ENCODE results near the gene FAT1. TPM values are rescaled to one million over a fixed set of nuclear protein-coding genes. Genes with fewer than 3 reads are reported as not detected.
"Not testable (repeated sequence)": the region's sequence is repeated elsewhere in the genome, so short reads cannot be mapped to it uniquely, and the experiment has no call there.

Gene FAT1
- total RNA-seq, 1 experiment from 2014 or later = 172 TPM

GRCh38 chr4:186762361-186762760 is 38.7 kb upstream of the FAT1 start (continued):
- TF ChIP-seq USF2 (CRISPR knock-in tag; IDR thresholded peaks at IDR 0.05) (no peak), ATF3 (CRISPR knock-in tag; conservative IDR thresholded peaks at IDR 0.05) (no peak), NR3C1 (CRISPR knock-in tag; conservative IDR thresholded peaks at IDR 0.05; ENCODE audit: low read depth) (no peak), MYBL2 (CRISPR knock-in tag; IDR thresholded peaks at IDR 0.05) (no peak), KAT7 (CRISPR knock-in tag; IDR thresholded peaks at IDR 0.05; ENCODE audit: borderline replicate concordance) (no peak), ELF4 (CRISPR knock-in tag; IDR thresholded peaks at IDR 0.05; ENCODE audit: low read depth) (no peak), ZSCAN18 (CRISPR knock-in tag; IDR thresholded peaks at IDR 0.05) (no peak)
- TF ChIP-seq, protein P1, sequence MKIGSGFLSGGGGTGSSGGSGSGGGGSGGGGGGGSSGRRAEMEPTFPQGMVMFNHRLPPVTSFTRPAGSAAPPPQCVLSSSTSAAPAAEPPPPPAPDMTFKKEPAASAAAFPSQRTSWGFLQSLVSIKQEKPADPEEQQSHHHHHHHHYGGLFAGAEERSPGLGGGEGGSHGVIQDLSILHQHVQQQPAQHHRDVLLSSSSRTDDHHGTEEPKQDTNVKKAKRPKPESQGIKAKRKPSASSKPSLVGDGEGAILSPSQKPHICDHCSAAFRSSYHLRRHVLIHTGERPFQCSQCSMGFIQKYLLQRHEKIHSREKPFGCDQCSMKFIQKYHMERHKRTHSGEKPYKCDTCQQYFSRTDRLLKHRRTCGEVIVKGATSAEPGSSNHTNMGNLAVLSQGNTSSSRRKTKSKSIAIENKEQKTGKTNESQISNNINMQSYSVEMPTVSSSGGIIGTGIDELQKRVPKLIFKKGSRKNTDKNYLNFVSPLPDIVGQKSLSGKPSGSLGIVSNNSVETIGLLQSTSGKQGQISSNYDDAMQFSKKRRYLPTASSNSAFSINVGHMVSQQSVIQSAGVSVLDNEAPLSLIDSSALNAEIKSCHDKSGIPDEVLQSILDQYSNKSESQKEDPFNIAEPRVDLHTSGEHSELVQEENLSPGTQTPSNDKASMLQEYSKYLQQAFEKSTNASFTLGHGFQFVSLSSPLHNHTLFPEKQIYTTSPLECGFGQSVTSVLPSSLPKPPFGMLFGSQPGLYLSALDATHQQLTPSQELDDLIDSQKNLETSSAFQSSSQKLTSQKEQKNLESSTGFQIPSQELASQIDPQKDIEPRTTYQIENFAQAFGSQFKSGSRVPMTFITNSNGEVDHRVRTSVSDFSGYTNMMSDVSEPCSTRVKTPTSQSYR (CRISPR knock-in tag; IDR thresholded peaks at IDR 0.05) = no peak
- TF ChIP-seq, protein P2, sequence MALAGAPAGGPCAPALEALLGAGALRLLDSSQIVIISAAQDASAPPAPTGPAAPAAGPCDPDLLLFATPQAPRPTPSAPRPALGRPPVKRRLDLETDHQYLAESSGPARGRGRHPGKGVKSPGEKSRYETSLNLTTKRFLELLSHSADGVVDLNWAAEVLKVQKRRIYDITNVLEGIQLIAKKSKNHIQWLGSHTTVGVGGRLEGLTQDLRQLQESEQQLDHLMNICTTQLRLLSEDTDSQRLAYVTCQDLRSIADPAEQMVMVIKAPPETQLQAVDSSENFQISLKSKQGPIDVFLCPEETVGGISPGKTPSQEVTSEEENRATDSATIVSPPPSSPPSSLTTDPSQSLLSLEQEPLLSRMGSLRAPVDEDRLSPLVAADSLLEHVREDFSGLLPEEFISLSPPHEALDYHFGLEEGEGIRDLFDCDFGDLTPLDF (CRISPR knock-in tag; IDR thresholded peaks at IDR 0.05) = no peak

DNA sequence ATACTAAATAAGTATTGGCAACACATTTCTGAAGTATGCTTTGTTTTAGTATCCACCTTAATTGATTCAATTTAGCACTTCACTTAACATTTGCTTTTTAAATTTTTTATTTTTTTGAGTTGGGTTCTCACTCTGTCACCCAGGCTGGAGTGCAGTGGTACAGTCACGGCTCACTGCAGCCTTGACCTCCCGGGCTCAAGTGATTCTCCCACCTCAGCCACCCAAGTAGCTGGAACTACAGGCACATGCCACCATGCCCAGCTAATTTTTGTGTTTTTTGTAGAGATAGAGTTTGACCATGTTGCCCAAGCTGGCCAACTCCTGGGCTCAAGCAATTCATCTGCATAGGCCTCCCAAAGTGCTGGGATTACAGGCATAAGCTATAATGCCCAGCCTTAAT is 38.3 kb upstream of the FAT1 start:
- CTCF ChIA-PET, H3K36me3 Mint-ChIP-seq: not testable (repeated sequence)

GRCh38 chr4:186761393-186761792 is 37.7 kb upstream of the FAT1 start:
- H3K4me1 Mint-ChIP-seq = peaks cover 16% of the 10 kb centered on the region
- ChIA-PET CTCF (no interaction called here), POLR2A (no interaction called here)
- no peak for DNase-seq (ENCODE audit: low spot score)
- H3K27ac Mint-ChIP-seq = no peak overlapping the region
- no peaks in the 10 kb centered on the region for H3K36me3 Mint-ChIP-seq
- no peak overlapping the region for H3K4me3 Mint-ChIP-seq
- H3K9me3 Mint-ChIP-seq = peaks cover 6% of the 10 kb centered on the region; the same call in 1 of the 2 replicates
- ATAC-seq = no peak
- H3K27me3 Mint-ChIP-seq (ENCODE audit: low read depth) = no peaks in the 10 kb centered on the region
- TF ChIP-seq NR1H2 (CRISPR knock-in tag; IDR thresholded peaks at IDR 0.05) = no peak
- no peak for TF ChIP-seq ZNF416 (CRISPR knock-in tag; IDR thresholded peaks at IDR 0.05)
- no peak for TF ChIP-seq FOXK1 (CRISPR knock-in tag; IDR thresholded peaks at IDR 0.05)
- no peak for TF ChIP-seq E2F4 (CRISPR knock-in tag; IDR thresholded peaks at IDR 0.05; ENCODE audit: borderline replicate concordance, low read depth)
- TF ChIP-seq ZNF532 (CRISPR knock-in tag; IDR thresholded peaks at IDR 0.05; ENCODE audit: borderline replicate concordance) = no peak
- TF ChIP-seq PREB (CRISPR knock-in tag; IDR thresholded peaks at IDR 0.05; ENCODE audit: borderline replicate concordance) = no peak
- TF ChIP-seq IRF2 (CRISPR knock-in tag; IDR thresholded peaks at IDR 0.05; ENCODE audit: borderline replicate concordance, low read depth) = no peak
- no peak for TF ChIP-seq SMAD3 (CRISPR knock-in tag; IDR thresholded peaks at IDR 0.05; ENCODE audit: borderline replicate concordance)
- TF ChIP-seq, protein P3, sequence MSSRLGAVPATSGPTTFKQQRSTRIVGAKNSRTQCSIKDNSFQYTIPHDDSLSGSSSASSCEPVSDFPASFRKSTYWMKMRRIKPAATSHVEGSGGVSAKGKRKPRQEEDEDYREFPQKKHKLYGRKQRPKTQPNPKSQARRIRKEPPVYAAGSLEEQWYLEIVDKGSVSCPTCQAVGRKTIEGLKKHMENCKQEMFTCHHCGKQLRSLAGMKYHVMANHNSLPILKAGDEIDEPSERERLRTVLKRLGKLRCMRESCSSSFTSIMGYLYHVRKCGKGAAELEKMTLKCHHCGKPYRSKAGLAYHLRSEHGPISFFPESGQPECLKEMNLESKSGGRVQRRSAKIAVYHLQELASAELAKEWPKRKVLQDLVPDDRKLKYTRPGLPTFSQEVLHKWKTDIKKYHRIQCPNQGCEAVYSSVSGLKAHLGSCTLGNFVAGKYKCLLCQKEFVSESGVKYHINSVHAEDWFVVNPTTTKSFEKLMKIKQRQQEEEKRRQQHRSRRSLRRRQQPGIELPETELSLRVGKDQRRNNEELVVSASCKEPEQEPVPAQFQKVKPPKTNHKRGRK (CRISPR knock-in tag; IDR thresholded peaks at IDR 0.05; ENCODE audit: borderline replicate concordance) = no peak

More for the DNA sequence above, 38.3 kb upstream of the FAT1 start:
- ATAC-seq; H3K9me3 Mint-ChIP-seq; H3K4me3 Mint-ChIP-seq; POLR2A ChIA-PET; H3K27me3 Mint-ChIP-seq (ENCODE audit: low read depth); DNase-seq (ENCODE audit: low spot score); H3K27ac Mint-ChIP-seq: not testable (repeated sequence)
- H3K4me1 Mint-ChIP-seq = peaks cover 16% of the 10 kb centered on the region

Measured in WTC11 (cell line).